GM12878 (cell line): Measurements from ENCODE around the gene PHYKPL.

Experiments
- BCL11A ChIP-seq: IDR thresholded peaks from 2 replicates; pipeline ENCODE4 v1.6.1; 2011; ENCODE audit warnings: low read depth, low read length
- BHLHE40 ChIP-seq, 2 experiments: fragments of 450-650 bp in 1 of 2; IDR thresholded peaks; 2 replicates each; pipeline ENCODE4 v1.6.1; 2011 to 2017; ENCODE audit warnings: low read depth in 2 of 2, borderline replicate concordance in 1 of 2, improper control_type of control experiment in 1 of 2, low read length in 1 of 2, mild to moderate bottlenecking in 1 of 2
- EP300 ChIP-seq, 2 experiments: fragments of 150-350 bp in 1 of 2; IDR thresholded peaks; 2 replicates each; pipeline ENCODE4 v1.6.1; 2011 to 2012; ENCODE audit warnings: low read depth in 2 of 2, low read length in 2 of 2, borderline replicate concordance in 1 of 2, improper control_type of control experiment in 1 of 2, inconsistent platforms in 1 of 2; ENCODE audit not compliant: control insufficient read depth in 1 of 2
- HDAC2 ChIP-seq: fragments of 200-600 bp; sonication (generic); IDR thresholded peaks from 2 replicates; pipeline ENCODE4 v1.6.1; 2017
- JUND ChIP-seq: IDR thresholded peaks from 2 replicates; pipeline ENCODE4 v1.6.1; 2012; ENCODE audit warnings: low read depth, mild to moderate bottlenecking, low read length, improper control_type of control experiment, moderate library complexity
- KDM1A ChIP-seq: fragments of 200-600 bp; sonication (generic); IDR thresholded peaks from 2 replicates; pipeline ENCODE4 v1.6.1; 2016; ENCODE audit warnings: borderline replicate concordance
- TARDBP ChIP-seq: IDR thresholded peaks from 2 replicates; pipeline ENCODE4 v1.6.1; 2016; ENCODE audit warnings: borderline replicate concordance
- TF ChIP-seq, protein P1 (sequence below), 3 experiments: IDR thresholded peaks in 2 of 3; conservative IDR thresholded peaks in 1 of 3; 2 replicates each; pipeline ENCODE4 v1.5.1; 2011; ENCODE audit warnings: low read depth in 3 of 3, low read length in 3 of 3, mild to moderate bottlenecking in 3 of 3, control low read depth in 2 of 3, moderate library complexity in 2 of 3, inconsistent platforms in 1 of 3, mixed read lengths in 1 of 3; ENCODE audit not compliant: control insufficient read depth in 2 of 3, insufficient read depth in 1 of 3; ENCODE audit errors: extremely low read depth in 1 of 3
- TF ChIP-seq, protein P2 (sequence below): fragments of 450-650 bp; IDR thresholded peaks from 2 replicates; pipeline ENCODE4 v1.6.1; 2017; ENCODE audit warnings: mild to moderate bottlenecking, moderate library complexity
- TF ChIP-seq, protein P3 (sequence below): IDR thresholded peaks from 2 replicates; pipeline ENCODE4 v1.6.1; 2012; ENCODE audit warnings: mild to moderate bottlenecking, low read depth, low read length

DNA sequence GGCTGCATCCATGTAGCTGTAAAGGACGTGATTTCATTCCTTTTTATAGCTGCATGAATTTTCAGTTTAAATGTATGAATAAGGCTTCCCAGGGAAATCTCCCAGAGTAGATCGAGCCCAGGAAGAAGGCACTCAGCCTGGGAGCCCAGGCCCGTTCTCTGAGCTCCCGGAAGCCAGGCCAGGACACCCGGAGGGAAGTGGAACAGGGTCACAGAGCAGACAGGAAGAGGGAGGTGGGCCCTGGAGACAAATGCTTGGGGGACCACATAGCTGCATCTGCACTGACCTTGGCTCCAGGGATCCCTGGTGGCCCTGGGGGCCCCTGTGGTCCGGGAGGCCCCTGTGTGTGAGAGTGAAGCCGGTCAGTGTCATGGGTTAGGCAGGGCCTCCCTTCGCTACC is 19.7 kb upstream of the PHYKPL start:
- no peak for TF ChIP-seq EP300 (IDR thresholded peaks at IDR 0.05; ENCODE audit: borderline replicate concordance in 1 of 2, control insufficient read depth in 1 of 2, low read depth in 2 of 2, low read length in 2 of 2)
- no peak for TF ChIP-seq KDM1A
- TF ChIP-seq BHLHE40 (IDR thresholded peaks at IDR 0.05; ENCODE audit: borderline replicate concordance in 1 of 2, low read depth in 2 of 2, low read length in 1 of 2), result no peak
- TF ChIP-seq, protein P1, sequence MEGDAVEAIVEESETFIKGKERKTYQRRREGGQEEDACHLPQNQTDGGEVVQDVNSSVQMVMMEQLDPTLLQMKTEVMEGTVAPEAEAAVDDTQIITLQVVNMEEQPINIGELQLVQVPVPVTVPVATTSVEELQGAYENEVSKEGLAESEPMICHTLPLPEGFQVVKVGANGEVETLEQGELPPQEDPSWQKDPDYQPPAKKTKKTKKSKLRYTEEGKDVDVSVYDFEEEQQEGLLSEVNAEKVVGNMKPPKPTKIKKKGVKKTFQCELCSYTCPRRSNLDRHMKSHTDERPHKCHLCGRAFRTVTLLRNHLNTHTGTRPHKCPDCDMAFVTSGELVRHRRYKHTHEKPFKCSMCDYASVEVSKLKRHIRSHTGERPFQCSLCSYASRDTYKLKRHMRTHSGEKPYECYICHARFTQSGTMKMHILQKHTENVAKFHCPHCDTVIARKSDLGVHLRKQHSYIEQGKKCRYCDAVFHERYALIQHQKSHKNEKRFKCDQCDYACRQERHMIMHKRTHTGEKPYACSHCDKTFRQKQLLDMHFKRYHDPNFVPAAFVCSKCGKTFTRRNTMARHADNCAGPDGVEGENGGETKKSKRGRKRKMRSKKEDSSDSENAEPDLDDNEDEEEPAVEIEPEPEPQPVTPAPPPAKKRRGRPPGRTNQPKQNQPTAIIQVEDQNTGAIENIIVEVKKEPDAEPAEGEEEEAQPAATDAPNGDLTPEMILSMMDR (IDR thresholded peaks at IDR 0.05 in 2 of 3, conservative IDR thresholded peaks at IDR 0.05 in 1 of 3; ENCODE audit: control insufficient read depth in 2 of 3, extremely low read depth in 1 of 3, insufficient read depth in 1 of 3, low read depth in 3 of 3, low read length in 3 of 3), result no peak
- no peak for TF ChIP-seq TARDBP
- TF ChIP-seq, protein P2, sequence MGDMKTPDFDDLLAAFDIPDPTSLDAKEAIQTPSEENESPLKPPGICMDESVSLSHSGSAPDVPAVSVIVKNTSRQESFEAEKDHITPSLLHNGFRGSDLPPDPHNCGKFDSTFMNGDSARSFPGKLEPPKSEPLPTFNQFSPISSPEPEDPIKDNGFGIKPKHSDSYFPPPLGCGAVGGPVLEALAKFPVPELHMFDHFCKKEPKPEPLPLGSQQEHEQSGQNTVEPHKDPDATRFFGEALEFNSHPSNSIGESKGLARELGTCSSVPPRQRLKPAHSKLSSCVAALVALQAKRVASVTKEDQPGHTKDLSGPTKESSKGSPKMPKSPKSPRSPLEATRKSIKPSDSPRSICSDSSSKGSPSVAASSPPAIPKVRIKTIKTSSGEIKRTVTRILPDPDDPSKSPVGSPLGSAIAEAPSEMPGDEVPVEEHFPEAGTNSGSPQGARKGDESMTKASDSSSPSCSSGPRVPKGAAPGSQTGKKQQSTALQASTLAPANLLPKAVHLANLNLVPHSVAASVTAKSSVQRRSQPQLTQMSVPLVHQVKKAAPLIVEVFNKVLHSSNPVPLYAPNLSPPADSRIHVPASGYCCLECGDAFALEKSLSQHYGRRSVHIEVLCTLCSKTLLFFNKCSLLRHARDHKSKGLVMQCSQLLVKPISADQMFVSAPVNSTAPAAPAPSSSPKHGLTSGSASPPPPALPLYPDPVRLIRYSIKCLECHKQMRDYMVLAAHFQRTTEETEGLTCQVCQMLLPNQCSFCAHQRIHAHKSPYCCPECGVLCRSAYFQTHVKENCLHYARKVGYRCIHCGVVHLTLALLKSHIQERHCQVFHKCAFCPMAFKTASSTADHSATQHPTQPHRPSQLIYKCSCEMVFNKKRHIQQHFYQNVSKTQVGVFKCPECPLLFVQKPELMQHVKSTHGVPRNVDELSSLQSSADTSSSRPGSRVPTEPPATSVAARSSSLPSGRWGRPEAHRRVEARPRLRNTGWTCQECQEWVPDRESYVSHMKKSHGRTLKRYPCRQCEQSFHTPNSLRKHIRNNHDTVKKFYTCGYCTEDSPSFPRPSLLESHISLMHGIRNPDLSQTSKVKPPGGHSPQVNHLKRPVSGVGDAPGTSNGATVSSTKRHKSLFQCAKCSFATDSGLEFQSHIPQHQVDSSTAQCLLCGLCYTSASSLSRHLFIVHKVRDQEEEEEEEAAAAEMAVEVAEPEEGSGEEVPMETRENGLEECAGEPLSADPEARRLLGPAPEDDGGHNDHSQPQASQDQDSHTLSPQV, result no peak
- TF ChIP-seq BCL11A, result no peak
- TF ChIP-seq, protein P3, sequence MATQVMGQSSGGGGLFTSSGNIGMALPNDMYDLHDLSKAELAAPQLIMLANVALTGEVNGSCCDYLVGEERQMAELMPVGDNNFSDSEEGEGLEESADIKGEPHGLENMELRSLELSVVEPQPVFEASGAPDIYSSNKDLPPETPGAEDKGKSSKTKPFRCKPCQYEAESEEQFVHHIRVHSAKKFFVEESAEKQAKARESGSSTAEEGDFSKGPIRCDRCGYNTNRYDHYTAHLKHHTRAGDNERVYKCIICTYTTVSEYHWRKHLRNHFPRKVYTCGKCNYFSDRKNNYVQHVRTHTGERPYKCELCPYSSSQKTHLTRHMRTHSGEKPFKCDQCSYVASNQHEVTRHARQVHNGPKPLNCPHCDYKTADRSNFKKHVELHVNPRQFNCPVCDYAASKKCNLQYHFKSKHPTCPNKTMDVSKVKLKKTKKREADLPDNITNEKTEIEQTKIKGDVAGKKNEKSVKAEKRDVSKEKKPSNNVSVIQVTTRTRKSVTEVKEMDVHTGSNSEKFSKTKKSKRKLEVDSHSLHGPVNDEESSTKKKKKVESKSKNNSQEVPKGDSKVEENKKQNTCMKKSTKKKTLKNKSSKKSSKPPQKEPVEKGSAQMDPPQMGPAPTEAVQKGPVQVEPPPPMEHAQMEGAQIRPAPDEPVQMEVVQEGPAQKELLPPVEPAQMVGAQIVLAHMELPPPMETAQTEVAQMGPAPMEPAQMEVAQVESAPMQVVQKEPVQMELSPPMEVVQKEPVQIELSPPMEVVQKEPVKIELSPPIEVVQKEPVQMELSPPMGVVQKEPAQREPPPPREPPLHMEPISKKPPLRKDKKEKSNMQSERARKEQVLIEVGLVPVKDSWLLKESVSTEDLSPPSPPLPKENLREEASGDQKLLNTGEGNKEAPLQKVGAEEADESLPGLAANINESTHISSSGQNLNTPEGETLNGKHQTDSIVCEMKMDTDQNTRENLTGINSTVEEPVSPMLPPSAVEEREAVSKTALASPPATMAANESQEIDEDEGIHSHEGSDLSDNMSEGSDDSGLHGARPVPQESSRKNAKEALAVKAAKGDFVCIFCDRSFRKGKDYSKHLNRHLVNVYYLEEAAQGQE, result no peak
- TF ChIP-seq JUND, result no peak
- no peak for TF ChIP-seq HDAC2
